Measurements from ENCODE around the gene LGI4. TPM values are rescaled to one million over a fixed set of nuclear protein-coding genes. Genes with fewer than 3 reads are reported as not detected.

Gene LGI4
- total RNA-seq, 1 experiment from 2014 or later, result not detected

DNA sequence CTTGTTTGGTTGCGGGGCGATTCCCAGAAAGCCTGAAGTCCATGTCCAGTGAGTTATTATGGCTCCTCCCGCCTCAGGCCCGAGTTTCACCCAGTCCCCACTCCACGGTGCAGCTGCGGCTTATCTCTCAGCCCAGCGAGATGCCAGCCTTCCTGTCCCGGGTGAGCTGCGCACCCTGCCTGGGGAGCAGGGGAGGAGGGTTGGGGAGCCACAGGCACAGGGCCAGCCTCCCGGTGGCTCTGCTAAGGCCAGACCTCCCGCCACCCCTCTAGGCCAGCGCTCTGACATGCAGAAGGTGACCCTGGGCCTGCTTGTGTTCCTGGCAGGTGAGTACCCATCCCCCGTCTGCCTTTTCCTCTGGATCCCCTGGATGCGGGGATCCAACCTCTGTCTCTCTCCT, 15.8 kb downstream of the LGI4 start:
- Histone ChIP-seq H3K4me3 (ENCODE audit: low read length) (no peak overlapping the region), H3K9ac (ENCODE audit: low read length) (no peak overlapping the region), H3K9me2 (replicated peaks; ENCODE audit: insufficient read depth, low read length) (no peaks in the 10 kb centered on the region), H3K4me1 (ENCODE audit: low read length) (peaks cover 5% of the 10 kb centered on the region), H3K36me3 (ENCODE audit: insufficient read depth, low read length) (no peaks in the 10 kb centered on the region), H3K79me2 (ENCODE audit: low read length) (no peaks in the 10 kb centered on the region), H3K27ac (ENCODE audit: low read length) (no peak overlapping the region), H3K4me2 (ENCODE audit: low read depth, low read length, poor library complexity, severe bottlenecking) (no peak overlapping the region), H4K20me1 (ENCODE audit: insufficient read depth, low read depth, low read length) (no peaks in the 10 kb centered on the region), H2AFZ (ENCODE audit: low read length) (no peak overlapping the region), H3K9me3 (ENCODE audit: low read length) (no peaks in the 10 kb centered on the region), H3K27me3 (ENCODE audit: low read length) (no peaks in the 10 kb centered on the region)
- no peak for DNase-seq

DNA sequence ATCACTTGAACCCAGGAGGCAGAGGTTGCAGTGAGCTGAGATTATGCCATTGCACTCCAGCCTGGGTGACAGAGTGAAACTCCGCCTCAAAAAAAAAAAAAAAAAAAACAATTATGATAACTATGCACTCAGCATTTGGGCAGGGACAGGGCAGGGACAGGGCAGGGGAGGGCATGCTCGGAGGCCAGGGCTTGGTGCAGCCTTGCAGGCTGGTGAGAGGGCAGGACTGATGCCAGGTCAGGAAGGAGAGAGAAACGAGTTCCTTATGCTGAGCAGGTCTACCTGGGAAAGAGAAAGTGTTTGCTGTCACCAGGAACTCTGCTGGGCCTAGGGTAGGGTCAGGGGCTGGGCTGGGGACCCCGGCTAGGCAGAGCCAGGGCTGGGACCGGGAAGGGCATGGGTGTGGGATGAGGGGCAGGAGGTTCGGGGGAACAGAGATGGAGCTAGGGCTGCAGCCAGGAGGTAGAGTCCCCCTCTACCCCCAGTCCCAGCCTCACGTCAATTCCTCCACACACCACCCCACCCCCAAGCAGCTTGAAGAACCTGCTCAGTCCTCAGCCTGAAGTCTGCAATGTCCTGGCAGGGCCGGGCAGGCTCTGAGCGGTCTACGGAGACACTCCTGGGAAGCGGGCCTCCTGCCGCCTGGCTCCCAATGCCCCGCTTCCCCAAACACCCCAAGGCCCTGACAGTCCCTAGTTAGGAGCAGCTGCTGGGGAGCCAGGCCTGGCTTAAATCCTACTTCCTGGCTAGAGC, 16.4 kb downstream of the LGI4 start:
- no peak overlapping the region for H3K9ac ChIP-seq (ENCODE audit: low read length)
- H3K9me3 ChIP-seq (ENCODE audit: low read length), result no peaks in the 10 kb centered on the region
- no peaks in the 10 kb centered on the region for H3K36me3 ChIP-seq (ENCODE audit: insufficient read depth, low read length)
- no peaks in the 10 kb centered on the region for H3K27me3 ChIP-seq (ENCODE audit: low read length)
- no peaks in the 10 kb centered on the region for H3K9me2 ChIP-seq (replicated peaks; ENCODE audit: insufficient read depth, low read length)
- no peak overlapping the region for H3K4me3 ChIP-seq (ENCODE audit: low read length)
- H3K4me1 ChIP-seq (ENCODE audit: low read length), result 0 out of 2 replicates have a peak, but pooled peaks cover 3% of the 10 kb centered on the region
- H3K79me2 ChIP-seq (ENCODE audit: low read length), result no peaks in the 10 kb centered on the region
- H3K4me2 ChIP-seq (ENCODE audit: low read depth, low read length, poor library complexity, severe bottlenecking), result no peak overlapping the region
- H2AFZ ChIP-seq (ENCODE audit: low read length), result no peak overlapping the region
- no peaks in the 10 kb centered on the region for H4K20me1 ChIP-seq (ENCODE audit: insufficient read depth, low read depth, low read length)
- DNase-seq, result no peak
- no peak overlapping the region for H3K27ac ChIP-seq (ENCODE audit: low read length)

DNA sequence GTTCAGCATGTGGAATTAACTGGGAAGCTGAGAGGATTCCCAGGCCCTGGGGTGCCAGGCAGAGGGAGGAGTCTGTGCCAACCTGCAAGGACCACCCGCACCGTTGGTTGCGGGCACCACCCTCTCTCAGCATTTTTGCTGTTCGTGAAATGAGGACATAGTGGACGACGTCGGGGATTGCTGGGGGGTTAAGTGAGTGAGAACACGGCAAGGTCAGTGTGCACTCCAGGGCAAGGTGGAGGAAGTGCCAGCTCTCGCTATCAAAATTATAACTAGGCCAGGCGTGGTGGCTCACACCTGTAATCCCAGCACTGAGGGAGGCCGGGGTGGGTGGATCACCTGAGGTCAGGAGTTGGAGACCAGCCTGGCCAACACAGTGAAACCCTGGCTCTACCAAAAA, 17.1 kb downstream of the LGI4 start:
- no peak overlapping the region for H3K9ac ChIP-seq (ENCODE audit: low read length)
- H3K36me3 ChIP-seq (ENCODE audit: insufficient read depth, low read length), result no peaks in the 10 kb centered on the region
- H3K27ac ChIP-seq (ENCODE audit: low read length), result no peak overlapping the region
- no peaks in the 10 kb centered on the region for H3K27me3 ChIP-seq (ENCODE audit: low read length)
- H3K9me2 ChIP-seq (replicated peaks; ENCODE audit: insufficient read depth, low read length), result no peaks in the 10 kb centered on the region
- no peaks in the 10 kb centered on the region for H3K9me3 ChIP-seq (ENCODE audit: low read length)
- 0 out of 2 replicates have a peak, but pooled peaks cover 3% of the 10 kb centered on the region for H3K4me1 ChIP-seq (ENCODE audit: low read length)
- H4K20me1 ChIP-seq (ENCODE audit: insufficient read depth, low read depth, low read length), result no peaks in the 10 kb centered on the region
- H2AFZ ChIP-seq (ENCODE audit: low read length), result no peak overlapping the region
- DNase-seq, result no peak
- no peak overlapping the region for H3K4me2 ChIP-seq (ENCODE audit: low read depth, low read length, poor library complexity, severe bottlenecking)
- no peaks in the 10 kb centered on the region for H3K79me2 ChIP-seq (ENCODE audit: low read length)
- H3K4me3 ChIP-seq (ENCODE audit: low read length), result no peak overlapping the region

GRCh38 chr19:35117116-35117515, 17.7 kb downstream of the LGI4 start:
- Histone ChIP-seq H3K9me2 (replicated peaks; ENCODE audit: insufficient read depth, low read length) (no peaks in the 10 kb centered on the region), H3K9ac (ENCODE audit: low read length) (no peak overlapping the region), H3K27ac (ENCODE audit: low read length) (no peak overlapping the region), H3K4me3 (ENCODE audit: low read length) (no peak overlapping the region), H4K20me1 (ENCODE audit: insufficient read depth, low read depth, low read length) (no peaks in the 10 kb centered on the region), H2AFZ (ENCODE audit: low read length) (no peak overlapping the region), H3K9me3 (ENCODE audit: low read length) (no peaks in the 10 kb centered on the region), H3K79me2 (ENCODE audit: low read length) (no peaks in the 10 kb centered on the region), H3K27me3 (ENCODE audit: low read length) (no peaks in the 10 kb centered on the region), H3K4me2 (ENCODE audit: low read depth, low read length, poor library complexity, severe bottlenecking) (no peak overlapping the region), H3K4me1 (ENCODE audit: low read length) (0 out of 2 replicates have a peak, but pooled peaks cover 3% of the 10 kb centered on the region), H3K36me3 (ENCODE audit: insufficient read depth, low read length) (no peaks in the 10 kb centered on the region)
- DNase-seq, result no peak

- Histone ChIP-seq H3K27ac (ENCODE audit: low read length) (no peak overlapping the region), H3K79me2 (ENCODE audit: low read length) (no peaks in the 10 kb centered on the region), H3K4me3 (ENCODE audit: low read length) (no peak overlapping the region), H3K9ac (ENCODE audit: low read length) (no peak overlapping the region), H3K27me3 (ENCODE audit: low read length) (no peaks in the 10 kb centered on the region), H3K9me3 (ENCODE audit: low read length) (no peaks in the 10 kb centered on the region), H2AFZ (ENCODE audit: low read length) (no peak overlapping the region), H4K20me1 (ENCODE audit: insufficient read depth, low read depth, low read length) (no peaks in the 10 kb centered on the region), H3K9me2 (replicated peaks; ENCODE audit: insufficient read depth, low read length) (no peaks in the 10 kb centered on the region), H3K4me2 (ENCODE audit: low read depth, low read length, poor library complexity, severe bottlenecking) (no peak overlapping the region), H3K36me3 (ENCODE audit: insufficient read depth, low read length) (no peaks in the 10 kb centered on the region), H3K4me1 (ENCODE audit: low read length) (0 out of 2 replicates have a peak, but pooled peaks cover 3% of the 10 kb centered on the region)
- DNase-seq, result no peak
Observed at GRCh38 chr19:35116072-35116801, 18.6 kb downstream of the LGI4 start.

DNA sequence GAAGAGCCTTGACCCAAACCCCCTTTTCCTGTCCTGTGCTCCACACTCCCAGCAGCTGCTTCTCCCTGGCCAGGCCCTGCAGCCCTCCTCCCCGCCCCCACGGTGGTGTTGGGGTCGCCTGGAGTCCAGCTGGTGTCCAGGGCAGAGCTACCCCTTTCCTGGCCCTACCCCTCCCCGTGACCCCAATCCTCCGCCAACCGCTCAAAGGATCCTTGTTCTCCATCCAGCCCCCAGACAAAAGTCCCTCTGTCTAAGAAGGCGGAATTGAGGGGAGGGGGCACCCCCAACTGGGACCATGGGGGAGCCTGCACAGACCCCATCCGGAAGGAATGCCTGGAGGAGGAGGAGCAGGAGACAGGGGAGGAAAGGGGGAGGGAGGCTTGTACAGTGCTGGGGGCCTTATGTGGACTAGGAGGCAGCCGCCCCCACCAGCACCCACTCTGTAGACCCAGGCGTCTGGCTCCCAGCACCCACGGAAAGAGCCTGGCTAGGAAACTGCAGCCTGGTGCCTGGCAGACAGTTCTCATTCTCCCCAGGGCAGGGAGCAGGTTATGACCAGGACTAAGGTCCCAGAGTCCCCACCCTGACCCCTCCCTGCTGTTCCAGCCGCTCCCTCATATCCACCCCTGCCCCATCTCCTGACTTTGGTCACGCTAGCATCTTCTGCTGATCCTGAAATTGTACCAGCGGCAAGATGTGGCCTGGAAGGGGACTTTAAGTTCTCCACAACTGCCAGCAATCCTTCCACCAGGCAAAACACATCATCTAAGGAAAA, 19.5 kb downstream of the LGI4 start, which contains the start of gene FXYD3:
FXYD3 (plus strand) TSS at position 647 of the 775 bp plus-strand sequence. CDS start 3,554 bp downstream, outside the sequence.
- no peak within 1 kb of the TSS for H3K4me3 ChIP-seq (ENCODE audit: low read length)
- no peaks in the 10 kb centered on the region for H3K79me2 ChIP-seq (ENCODE audit: low read length)
- no peaks in the 10 kb centered on the region for H3K36me3 ChIP-seq (ENCODE audit: insufficient read depth, low read length)

GRCh38 chr19:35114353-35115176, 20.3 kb downstream of the LGI4 start:
- Histone ChIP-seq H3K9me3 (ENCODE audit: low read length) (no peaks in the 10 kb centered on the region), H3K4me2 (ENCODE audit: low read depth, low read length, poor library complexity, severe bottlenecking) (no peak overlapping the region)

More for the DNA sequence above, 19.5 kb downstream of the LGI4 start, which contains the start of gene FXYD3:
- no peaks in the 10 kb centered on the region for H3K27me3 ChIP-seq (ENCODE audit: low read length)
- H3K9me3 ChIP-seq (ENCODE audit: low read length), result no peaks in the 10 kb centered on the region
- H3K9me2 ChIP-seq (replicated peaks; ENCODE audit: insufficient read depth, low read length), result no peaks in the 10 kb centered on the region
- no peak within 1 kb of the TSS for H2AFZ ChIP-seq (ENCODE audit: low read length)
- 0 out of 2 replicates have a peak, but pooled peaks cover 3% of the 10 kb centered on the region for H3K4me1 ChIP-seq (ENCODE audit: low read length)
- H3K4me2 ChIP-seq (ENCODE audit: low read depth, low read length, poor library complexity, severe bottlenecking), result no peak within 1 kb of the TSS
- no peaks in the 10 kb centered on the region for H4K20me1 ChIP-seq (ENCODE audit: insufficient read depth, low read depth, low read length)
- H3K27ac ChIP-seq (ENCODE audit: low read length), result no peak within 1 kb of the TSS
- DNase-seq, result no peak
- no peak within 1 kb of the TSS for H3K9ac ChIP-seq (ENCODE audit: low read length)

More at GRCh38 chr19:35114353-35115176, 20.3 kb downstream of the LGI4 start:
- Histone ChIP-seq H3K27ac (ENCODE audit: low read length) (no peak overlapping the region), H3K36me3 (ENCODE audit: insufficient read depth, low read length) (no peaks in the 10 kb centered on the region), H3K9me2 (replicated peaks; ENCODE audit: insufficient read depth, low read length) (no peaks in the 10 kb centered on the region), H3K4me1 (ENCODE audit: low read length) (0 out of 2 replicates have a peak, but pooled peaks cover 3% of the 10 kb centered on the region), H3K27me3 (ENCODE audit: low read length) (no peaks in the 10 kb centered on the region), H3K79me2 (ENCODE audit: low read length) (no peaks in the 10 kb centered on the region), H2AFZ (ENCODE audit: low read length) (no peak overlapping the region), H3K9ac (ENCODE audit: low read length) (no peak overlapping the region), H4K20me1 (ENCODE audit: insufficient read depth, low read depth, low read length) (no peaks in the 10 kb centered on the region), H3K4me3 (ENCODE audit: low read length) (no peak overlapping the region)
- DNase-seq, result peak; percentile 85

Measured in Karpas-422 (cell line).